SK-N-SH treated with all-trans-retinoic acid at 6 μM for 48 hours (cell line): ENCODE data around the gene TPRN.

ENCODE experiments used
- ATAC-seq: fragments of 200-7000 bp; cut with Tn5 transposase; 3 replicates; pipeline ENCODE4 v1.9.1; 2020; ENCODE audit warnings: mild to moderate bottlenecking, moderate library complexity
- ARNTL ChIP-seq: fragments of 450-650 bp; formaldehyde crosslinking; IDR thresholded peaks from 2 replicates; pipeline ENCODE4 v1.5.0; 2020; ENCODE audit warnings: low read depth, mild to moderate bottlenecking, moderate library complexity, borderline replicate concordance
- BACH2 ChIP-seq: fragments of 250-450 bp; sonication (Bioruptor Pico); IDR thresholded peaks from 2 replicates; pipeline ENCODE4 v1.9.0; 2021; ENCODE audit warnings: mild to moderate bottlenecking, borderline replicate concordance
- CREB5 ChIP-seq: fragments of 250-450 bp; sonication (Bioruptor Pico); IDR thresholded peaks from 2 replicates; pipeline ENCODE4 v1.5.1; 2020; ENCODE audit warnings: low read depth, mild to moderate bottlenecking, moderate library complexity
- CSDC2 ChIP-seq: fragments of 250-450 bp; sonication (Bioruptor Pico); IDR thresholded peaks from 2 replicates; pipeline ENCODE4 v1.5.0; 2020; ENCODE audit warnings: mild to moderate bottlenecking, moderate library complexity
- ESRRG ChIP-seq: fragments of 250-450 bp; sonication (Bioruptor Pico); IDR thresholded peaks from 2 replicates; pipeline ENCODE4 v1.6.1; 2021; ENCODE audit warnings: mild to moderate bottlenecking
- ISL1 ChIP-seq: fragments of 250-450 bp; sonication (Bioruptor Pico); IDR thresholded peaks from 2 replicates; pipeline ENCODE4 v2.1.2; 2022; ENCODE audit warnings: mild to moderate bottlenecking, moderate library complexity
- OSR1 ChIP-seq: fragments of 250-450 bp; sonication (Bioruptor Pico); IDR thresholded peaks from 2 replicates; pipeline ENCODE4 v1.8.0; 2022; ENCODE audit warnings: moderate library complexity, mild to moderate bottlenecking, inconsistent platforms
- PPARA ChIP-seq: fragments of 250-450 bp; sonication (Bioruptor Pico); IDR thresholded peaks from 2 replicates; pipeline ENCODE4 v1.5.0; 2020; ENCODE audit warnings: mild to moderate bottlenecking, borderline replicate concordance
- RARB ChIP-seq: fragments of 250-450 bp; sonication (Bioruptor Pico); IDR thresholded peaks from 2 replicates; pipeline ENCODE4 v1.8.0; 2021; ENCODE audit warnings: mild to moderate bottlenecking, moderate library complexity
- SNAI2 ChIP-seq: fragments of 250-450 bp; sonication (Bioruptor Pico); IDR thresholded peaks from 2 replicates; pipeline ENCODE4 v1.5.0; 2020; ENCODE audit warnings: mild to moderate bottlenecking, moderate library complexity
- TCF4 ChIP-seq: fragments of 250-450 bp; sonication (Bioruptor Pico); IDR thresholded peaks from 2 replicates; pipeline ENCODE4 v1.8.0; 2021; ENCODE audit warnings: mild to moderate bottlenecking, moderate library complexity, borderline replicate concordance
- TOX ChIP-seq: fragments of 250-450 bp; sonication (Bioruptor Pico); IDR thresholded peaks from 2 replicates; pipeline ENCODE4 v1.8.0; 2021; ENCODE audit warnings: mild to moderate bottlenecking, moderate library complexity, borderline replicate concordance
- TSHZ2 ChIP-seq: fragments of 250-450 bp; sonication (Bioruptor Pico); IDR thresholded peaks from 2 replicates; pipeline ENCODE4 v1.5.0; 2020; ENCODE audit warnings: mild to moderate bottlenecking, moderate library complexity
- ZFP30 ChIP-seq: fragments of 450-650 bp; formaldehyde crosslinking; IDR thresholded peaks from 2 replicates; pipeline ENCODE4 v1.5.0; 2022; ENCODE audit warnings: mild to moderate bottlenecking, moderate library complexity
- ZNF70 ChIP-seq: fragments of 450-650 bp; formaldehyde crosslinking; IDR thresholded peaks from 2 replicates; pipeline ENCODE4 v1.5.0; 2020; ENCODE audit warnings: mild to moderate bottlenecking, moderate library complexity
- ZNF8 ChIP-seq: fragments of 450-650 bp; formaldehyde crosslinking; IDR thresholded peaks from 2 replicates; pipeline ENCODE4 v1.5.0; 2020; ENCODE audit warnings: mild to moderate bottlenecking, moderate library complexity
- TF ChIP-seq, protein P1 (sequence below): fragments of 250-450 bp; sonication (Bioruptor Pico); IDR thresholded peaks from 2 replicates; pipeline ENCODE4 v1.5.1; 2021; ENCODE audit warnings: mild to moderate bottlenecking, moderate library complexity
- TF ChIP-seq, protein P2 (sequence below): fragments of 250-450 bp; sonication (Bioruptor Pico); IDR thresholded peaks from 2 replicates; pipeline ENCODE4 v1.8.0; 2021; ENCODE audit warnings: low read depth, mild to moderate bottlenecking, moderate library complexity, borderline replicate concordance

TPRN gene

GRCh38 chr9:137150617-137151457 lies 49.7 kb downstream of the TPRN start (continued):
- TF ChIP-seq CSDC2 (CRISPR knock-in tag) = no peak
- no peak for TF ChIP-seq PPARA (CRISPR knock-in tag)
- TF ChIP-seq ESRRG (CRISPR knock-in tag) = no peak
- TF ChIP-seq ZNF8 (CRISPR knock-in tag) = no peak
- no peak for TF ChIP-seq SNAI2 (CRISPR knock-in tag)
- no peak for TF ChIP-seq ZFP30

- ATAC-seq = no peak
- TF ChIP-seq, protein P1, sequence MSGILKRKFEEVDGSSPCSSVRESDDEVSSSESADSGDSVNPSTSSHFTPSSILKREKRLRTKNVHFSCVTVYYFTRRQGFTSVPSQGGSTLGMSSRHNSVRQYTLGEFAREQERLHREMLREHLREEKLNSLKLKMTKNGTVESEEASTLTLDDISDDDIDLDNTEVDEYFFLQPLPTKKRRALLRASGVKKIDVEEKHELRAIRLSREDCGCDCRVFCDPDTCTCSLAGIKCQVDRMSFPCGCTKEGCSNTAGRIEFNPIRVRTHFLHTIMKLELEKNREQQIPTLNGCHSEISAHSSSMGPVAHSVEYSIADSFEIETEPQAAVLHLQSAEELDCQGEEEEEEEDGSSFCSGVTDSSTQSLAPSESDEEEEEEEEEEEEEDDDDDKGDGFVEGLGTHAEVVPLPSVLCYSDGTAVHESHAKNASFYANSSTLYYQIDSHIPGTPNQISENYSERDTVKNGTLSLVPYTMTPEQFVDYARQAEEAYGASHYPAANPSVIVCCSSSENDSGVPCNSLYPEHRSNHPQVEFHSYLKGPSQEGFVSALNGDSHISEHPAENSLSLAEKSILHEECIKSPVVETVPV (CRISPR knock-in tag) = no peak
- TF ChIP-seq ARNTL (CRISPR knock-in tag) = no peak
- no peak for TF ChIP-seq SNAI2 (CRISPR knock-in tag)
- TF ChIP-seq, protein P2, sequence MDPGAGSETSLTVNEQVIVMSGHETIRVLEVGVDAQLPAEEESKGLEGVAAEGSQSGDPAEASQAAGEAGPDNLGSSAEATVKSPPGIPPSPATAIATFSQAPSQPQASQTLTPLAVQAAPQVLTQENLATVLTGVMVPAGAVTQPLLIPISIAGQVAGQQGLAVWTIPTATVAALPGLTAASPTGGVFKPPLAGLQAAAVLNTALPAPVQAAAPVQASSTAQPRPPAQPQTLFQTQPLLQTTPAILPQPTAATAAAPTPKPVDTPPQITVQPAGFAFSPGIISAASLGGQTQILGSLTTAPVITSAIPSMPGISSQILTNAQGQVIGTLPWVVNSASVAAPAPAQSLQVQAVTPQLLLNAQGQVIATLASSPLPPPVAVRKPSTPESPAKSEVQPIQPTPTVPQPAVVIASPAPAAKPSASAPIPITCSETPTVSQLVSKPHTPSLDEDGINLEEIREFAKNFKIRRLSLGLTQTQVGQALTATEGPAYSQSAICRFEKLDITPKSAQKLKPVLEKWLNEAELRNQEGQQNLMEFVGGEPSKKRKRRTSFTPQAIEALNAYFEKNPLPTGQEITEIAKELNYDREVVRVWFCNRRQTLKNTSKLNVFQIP (CRISPR knock-in tag) = no peak
- TF ChIP-seq, all 23 proteins: peak for 0
These were observed 50.5 kb downstream of the TPRN start for GRCh38 chr9:137149942-137150616.

DNA sequence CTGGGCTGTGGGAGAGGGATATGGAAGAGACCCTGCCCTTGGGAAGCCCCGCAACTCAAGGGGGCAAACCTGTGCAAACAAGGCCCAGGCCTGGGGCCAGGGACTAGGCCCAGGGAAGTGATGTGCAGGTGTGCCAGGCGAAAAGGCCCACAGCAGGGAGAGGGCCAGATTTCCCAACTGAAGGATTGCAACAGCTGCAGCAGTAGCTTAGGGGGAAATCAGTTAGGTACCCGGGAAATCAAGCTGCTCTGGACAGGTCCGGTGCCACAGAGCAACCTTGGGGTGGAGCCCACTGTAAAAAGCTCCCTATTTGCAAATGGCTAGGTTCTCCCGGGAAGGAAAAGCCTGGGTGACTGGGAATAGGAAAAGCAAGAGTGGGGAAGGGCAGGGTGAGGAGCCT lies 51.2 kb downstream of the TPRN start:
- no peak for ATAC-seq
- TF ChIP-seq RARB (CRISPR knock-in tag) (no peak), ZNF70 (CRISPR knock-in tag) (no peak), ESRRG (CRISPR knock-in tag) (no peak), CSDC2 (CRISPR knock-in tag) (no peak), SNAI2 (CRISPR knock-in tag) (no peak), OSR1 (no peak), ZFP30 (no peak), ISL1 (CRISPR knock-in tag) (no peak), ARNTL (CRISPR knock-in tag) (no peak), TSHZ2 (CRISPR knock-in tag) (no peak), ZNF8 (CRISPR knock-in tag) (no peak), BACH2 (CRISPR knock-in tag) (no peak), CREB5 (CRISPR knock-in tag) (no peak), TOX (CRISPR knock-in tag) (no peak), TCF4 (CRISPR knock-in tag) (no peak), PPARA (CRISPR knock-in tag) (no peak)
- TF ChIP-seq, protein P1 (CRISPR knock-in tag) = no peak
